C4-2B (cell line): Measurements from ENCODE around the gene CACUL1.

Experiments
- H3K27ac ChIP-seq: fragments of 450-650 bp; 2 replicates; pipeline ENCODE4 v1.5.1; 2017
- ZFX ChIP-seq: fragments of 450-650 bp; IDR thresholded peaks from 2 replicates; pipeline ENCODE4 v1.6.1; 2017
- TF ChIP-seq, protein P1 (sequence below): fragments of 450-650 bp; conservative IDR thresholded peaks from 2 replicates; pipeline ENCODE4 v1.5.1; 2017; ENCODE audit warnings: mild to moderate bottlenecking

CACUL1 gene

GRCh38 chr10:118730756-118731456 is 23.9 kb downstream of the CACUL1 start:
- H3K27ac ChIP-seq = no peak overlapping the region
- TF ChIP-seq ZFX = no peak
- TF ChIP-seq, protein P1, sequence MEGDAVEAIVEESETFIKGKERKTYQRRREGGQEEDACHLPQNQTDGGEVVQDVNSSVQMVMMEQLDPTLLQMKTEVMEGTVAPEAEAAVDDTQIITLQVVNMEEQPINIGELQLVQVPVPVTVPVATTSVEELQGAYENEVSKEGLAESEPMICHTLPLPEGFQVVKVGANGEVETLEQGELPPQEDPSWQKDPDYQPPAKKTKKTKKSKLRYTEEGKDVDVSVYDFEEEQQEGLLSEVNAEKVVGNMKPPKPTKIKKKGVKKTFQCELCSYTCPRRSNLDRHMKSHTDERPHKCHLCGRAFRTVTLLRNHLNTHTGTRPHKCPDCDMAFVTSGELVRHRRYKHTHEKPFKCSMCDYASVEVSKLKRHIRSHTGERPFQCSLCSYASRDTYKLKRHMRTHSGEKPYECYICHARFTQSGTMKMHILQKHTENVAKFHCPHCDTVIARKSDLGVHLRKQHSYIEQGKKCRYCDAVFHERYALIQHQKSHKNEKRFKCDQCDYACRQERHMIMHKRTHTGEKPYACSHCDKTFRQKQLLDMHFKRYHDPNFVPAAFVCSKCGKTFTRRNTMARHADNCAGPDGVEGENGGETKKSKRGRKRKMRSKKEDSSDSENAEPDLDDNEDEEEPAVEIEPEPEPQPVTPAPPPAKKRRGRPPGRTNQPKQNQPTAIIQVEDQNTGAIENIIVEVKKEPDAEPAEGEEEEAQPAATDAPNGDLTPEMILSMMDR = no peak

DNA sequence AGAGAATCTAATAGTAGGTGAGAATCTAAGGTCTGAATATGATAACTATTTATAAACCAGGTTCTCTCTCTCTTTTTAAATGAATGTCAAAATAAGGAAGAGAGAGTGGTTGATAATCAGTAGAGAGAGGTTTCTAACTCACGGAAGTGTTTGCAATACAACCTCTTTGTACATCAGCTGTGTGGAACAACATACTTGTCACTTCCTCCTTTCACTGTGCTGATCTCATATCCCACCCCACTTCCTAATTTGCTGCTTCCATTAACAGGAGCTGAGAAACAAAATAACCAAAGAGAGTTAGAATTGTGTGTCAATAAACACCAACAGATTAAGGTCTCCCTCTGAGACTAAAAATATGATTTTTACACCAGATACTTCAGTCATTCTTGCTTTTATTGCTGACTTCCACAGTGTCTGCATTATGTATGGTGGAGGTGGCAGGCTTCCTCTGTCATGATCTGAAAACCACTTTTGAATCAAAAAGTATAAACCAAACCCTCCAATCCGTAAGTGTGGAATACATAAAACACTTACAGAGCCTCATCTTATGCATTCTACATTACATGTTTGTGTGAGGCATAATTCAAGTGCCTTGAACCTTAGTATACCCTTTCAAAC is 25.0 kb downstream of the CACUL1 start:
- no peak overlapping the region for H3K27ac ChIP-seq
- TF ChIP-seq, protein P1 = no peak
- no peak for TF ChIP-seq ZFX

DNA sequence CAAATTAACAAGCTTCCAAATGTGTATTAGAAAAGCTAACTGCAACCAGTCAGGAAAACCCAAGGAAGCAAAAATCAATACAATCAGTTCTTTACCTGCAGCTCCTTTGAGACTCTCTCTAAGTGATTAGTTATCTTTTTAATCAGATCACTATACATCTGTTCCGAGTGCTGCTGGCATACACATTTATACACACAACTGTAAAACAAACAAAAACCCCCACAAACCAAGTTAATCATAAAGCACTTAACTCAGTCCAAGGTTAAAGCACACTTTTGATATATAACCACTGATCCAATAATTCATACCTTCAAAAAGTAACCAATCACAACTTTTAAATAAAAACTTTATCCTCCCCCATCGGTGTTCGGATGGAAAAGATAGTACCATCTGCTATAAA is 25.6 kb downstream of the CACUL1 start:
- TF ChIP-seq, protein P1 = no peak
- TF ChIP-seq ZFX = no peak
- H3K27ac ChIP-seq = no peak overlapping the region

DNA sequence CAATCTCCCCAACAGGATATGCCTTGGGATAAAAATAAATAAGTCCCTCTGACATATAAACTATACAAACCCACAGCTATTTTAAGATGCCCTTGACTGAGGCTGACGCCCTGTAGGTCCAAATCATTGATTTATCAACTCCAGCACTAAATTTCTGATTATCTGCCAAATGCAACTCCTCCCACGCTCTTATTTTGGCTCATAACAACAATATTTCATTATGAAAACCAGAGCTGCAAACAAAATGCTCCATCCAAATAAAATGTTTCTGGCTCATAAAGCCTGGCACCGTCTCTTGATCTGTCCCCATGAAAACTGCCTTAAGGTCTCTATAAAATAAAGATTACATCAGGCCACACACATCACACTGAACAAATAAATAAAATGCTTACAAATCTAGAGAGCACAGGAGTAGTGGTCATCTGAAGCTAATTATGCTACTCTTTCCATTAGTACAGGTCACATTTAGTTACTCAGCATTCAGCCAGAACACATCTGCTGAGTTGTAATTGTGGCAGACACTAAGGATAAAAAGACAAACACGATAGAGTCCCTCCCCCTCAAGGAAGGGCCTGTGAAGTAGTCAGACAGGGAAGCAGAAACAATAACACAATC is 28.8 kb downstream of the CACUL1 start:
- TF ChIP-seq ZFX = no peak
- TF ChIP-seq, protein P1 = no peak
- H3K27ac ChIP-seq = no peak overlapping the region

GRCh38 chr10:118723466-118723865 is 31.3 kb downstream of the CACUL1 start:
- TF ChIP-seq, protein P1 = no peak
- no peak for TF ChIP-seq ZFX
- H3K27ac ChIP-seq = no peak overlapping the region

DNA sequence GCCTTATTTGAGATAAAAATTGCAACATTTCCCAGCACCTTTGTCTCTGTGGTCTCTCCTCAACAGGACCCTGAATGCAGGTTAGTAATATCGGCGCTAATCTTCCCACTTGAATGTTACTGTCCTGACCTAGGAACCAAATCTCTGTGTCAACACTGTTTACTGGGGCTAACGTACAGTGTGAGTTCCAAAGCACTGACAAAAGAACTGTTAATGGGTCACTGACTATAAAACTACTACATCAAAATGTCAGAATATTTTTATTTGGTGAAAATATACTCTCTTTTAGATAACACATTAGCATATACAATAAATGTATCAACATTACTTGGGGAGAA is 33.3 kb downstream of the CACUL1 start:
- no peak for TF ChIP-seq ZFX
- TF ChIP-seq, protein P1 = no peak
- no peak overlapping the region for H3K27ac ChIP-seq
